GM18951 (cell line): ENCODE measurements around the gene BSX.

Source experiments
- POLR2A ChIP-seq: IDR thresholded peaks from 4 replicates; pipeline ENCODE4 v1.6.1; 2011; ENCODE audit warnings: mild to moderate bottlenecking; ENCODE audit not compliant: insufficient read length, insufficient read depth; ENCODE audit errors: extremely low read depth
- in situ Hi-C: fragments of 300-500 bp; cut with MboI; formaldehyde crosslinking; loops from one replicate; pipeline ENCODE4 v1.12.0; 2022; ENCODE audit warnings: low sequenced_read_pairs, mixed read lengths, inconsistent platforms; ENCODE audit not compliant: unreplicated experiment

Gene BSX

GRCh38 chr11:122979815-122980595, 1.6 kb downstream of the BSX start:
- in situ Hi-C loops = no loop called here
- TF ChIP-seq POLR2A = no peak

GRCh38 chr11:122979103-122979814, 2.4 kb downstream of the BSX start:
- in situ Hi-C loops = no loop called here
- no peak for TF ChIP-seq POLR2A

- TF ChIP-seq POLR2A = no peak
- in situ Hi-C loops = no loop called here
Measured at GRCh38 chr11:122978299-122978620, 3.4 kb downstream of the BSX start.

DNA sequence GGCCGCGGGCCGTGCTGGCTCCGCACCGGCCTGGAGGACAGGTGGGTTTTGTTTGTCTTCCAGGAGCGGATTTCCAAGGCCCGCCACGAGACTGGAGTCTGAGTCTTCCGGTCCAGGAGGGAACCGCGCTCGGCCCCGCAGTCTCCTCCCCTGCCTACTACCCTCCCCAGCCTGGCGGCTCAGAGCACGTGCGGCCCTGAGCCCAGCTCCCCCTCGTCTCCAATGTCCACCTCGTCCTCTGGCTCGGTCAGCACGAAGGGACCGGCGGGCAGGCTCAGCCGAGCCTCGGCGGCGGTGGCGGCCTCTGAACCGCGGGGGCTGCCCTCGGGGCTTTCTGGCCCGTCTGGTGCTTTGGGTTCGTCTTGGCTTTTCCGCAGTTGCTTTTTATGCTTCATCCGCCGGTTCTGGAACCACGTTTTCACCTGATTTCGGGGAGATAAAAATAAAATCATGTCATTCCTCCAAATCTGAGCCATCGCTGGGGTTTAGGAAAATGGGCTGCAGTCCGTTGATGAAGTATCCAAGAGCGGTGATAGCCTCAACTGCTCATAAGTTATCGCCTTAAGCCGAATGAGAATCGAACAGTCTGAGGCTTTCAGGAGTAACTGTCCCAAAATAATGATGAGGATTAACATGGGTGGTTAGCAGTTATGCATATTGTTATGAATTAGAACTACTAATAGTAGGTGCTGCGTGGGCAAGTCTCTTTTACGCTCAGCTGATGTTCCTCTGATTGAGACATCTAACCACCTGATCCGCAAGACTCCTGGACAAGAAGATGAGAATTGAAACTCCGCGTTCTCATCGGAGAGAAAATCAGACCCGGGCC, 4.0 kb downstream of the BSX start:
- no peak for TF ChIP-seq POLR2A
- in situ Hi-C loops = no loop called here

GRCh38 chr11:122976734-122977469, 4.7 kb downstream of the BSX start:
- no peak for TF ChIP-seq POLR2A
- in situ Hi-C loops = no loop called here

DNA sequence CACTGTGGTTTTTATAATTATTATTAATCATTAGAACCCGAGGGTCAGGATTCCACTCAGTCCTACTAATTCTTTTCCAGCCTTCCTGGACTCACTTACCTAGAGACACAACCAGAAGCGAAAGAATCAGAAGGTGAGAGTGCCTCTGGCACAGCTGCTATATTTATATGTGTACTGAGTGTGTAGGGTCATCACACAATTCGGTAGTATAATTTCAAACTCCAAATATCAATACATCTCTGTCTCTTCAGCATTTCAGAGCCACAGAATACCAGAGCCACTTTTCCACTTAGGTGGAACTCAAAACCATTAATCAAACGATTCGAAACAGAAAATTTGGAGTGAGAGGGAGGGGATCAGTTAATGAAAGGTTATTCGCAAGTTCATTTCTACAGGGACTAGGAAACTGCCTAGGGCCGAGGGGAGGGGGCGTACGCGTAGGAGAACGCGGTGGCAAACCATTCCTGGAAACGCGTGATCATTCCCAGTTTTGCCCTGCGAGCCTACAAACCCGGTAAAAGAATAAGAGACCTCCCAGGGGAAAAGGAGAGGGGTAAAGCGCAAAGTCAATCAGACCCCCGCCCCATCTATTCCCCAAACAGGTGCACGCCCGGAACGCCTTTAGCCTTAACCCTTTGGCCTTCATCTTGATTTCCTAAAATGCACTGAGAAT, 5.4 kb downstream of the BSX start:
- in situ Hi-C loops = no loop called here
- TF ChIP-seq POLR2A = no peak

DNA sequence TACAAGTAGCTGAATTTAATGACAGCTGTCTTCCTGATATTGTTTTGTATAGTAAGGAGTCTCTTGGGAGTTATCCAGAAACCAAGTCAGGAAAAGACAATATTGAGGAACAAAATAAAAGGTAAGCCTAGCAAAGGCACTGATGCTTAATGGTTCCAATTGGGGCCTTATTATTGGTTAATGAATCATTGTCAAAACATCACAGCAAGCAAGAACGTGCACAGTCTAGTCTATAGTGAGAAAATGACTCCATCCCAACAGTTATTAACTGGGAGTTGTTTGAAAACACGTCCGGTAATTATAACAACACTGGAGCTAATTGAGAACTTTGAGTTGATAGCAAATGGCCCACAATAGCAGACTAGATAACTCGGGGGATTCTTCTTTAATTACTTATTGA, 17.7 kb downstream of the BSX start:
- in situ Hi-C loops = no loop called here
- no peak for TF ChIP-seq POLR2A

DNA sequence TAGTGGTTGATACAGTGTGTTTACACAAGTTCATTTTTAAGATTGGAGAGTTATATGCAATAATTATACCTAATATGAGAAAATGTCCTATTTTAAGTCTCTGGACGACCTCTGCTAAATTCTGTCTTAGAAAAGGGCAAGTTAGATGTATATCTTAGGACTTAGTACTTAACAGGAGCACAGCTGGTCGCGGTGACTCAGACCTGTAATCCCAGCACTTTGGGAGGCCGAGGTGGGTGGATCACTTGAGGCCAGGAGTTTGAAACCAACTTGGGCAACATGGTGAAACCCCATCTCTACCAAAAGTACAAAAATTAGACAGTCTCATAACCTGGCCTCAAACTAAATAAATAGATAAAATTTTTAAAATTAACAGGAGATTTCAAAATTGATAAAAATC, 27.2 kb downstream of the BSX start:
- no peak for TF ChIP-seq POLR2A

DNA sequence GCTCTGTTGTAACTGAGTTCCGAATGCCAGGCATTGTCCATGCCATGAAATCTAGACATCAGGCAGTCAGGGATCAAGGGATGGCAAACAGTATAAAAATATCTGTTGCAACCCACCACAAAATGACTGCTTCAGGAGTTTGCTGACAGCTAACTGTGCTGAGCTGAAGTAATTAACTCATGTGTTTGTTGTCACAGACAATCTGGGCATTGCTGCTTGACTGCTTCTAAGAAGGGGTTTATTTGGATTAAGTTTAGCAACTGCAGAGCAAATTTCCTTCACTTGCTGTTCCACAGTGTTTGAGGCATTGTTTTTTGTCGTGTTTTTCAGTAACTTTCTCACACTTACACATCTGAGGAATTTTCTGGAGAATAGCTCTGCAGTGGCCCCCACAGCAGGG, 30.4 kb downstream of the BSX start:
- in situ Hi-C loops = no loop called here
- no peak for TF ChIP-seq POLR2A

More for the DNA sequence above, 27.2 kb downstream of the BSX start:
- in situ Hi-C loops = no loop called here

GRCh38 chr11:122938557-122938956, 43.1 kb downstream of the BSX start:
- in situ Hi-C loops = no loop called here
- no peak for TF ChIP-seq POLR2A

GRCh38 chr11:122937983-122938382, 43.7 kb downstream of the BSX start:
- in situ Hi-C loops = no loop called here
- TF ChIP-seq POLR2A = no peak

GRCh38 chr11:122933416-122933815, 48.2 kb downstream of the BSX start:
- TF ChIP-seq POLR2A = no peak
- in situ Hi-C loops = no loop called here
